Measurements from ENCODE around the gene PROB1. TPM values are rescaled to one million over a fixed set of nuclear protein-coding genes. Genes with fewer than 3 reads are reported as not detected.

The PROB1 gene
- total and polyA plus RNA-seq, 2 experiments from 2014 or later, result 0.10 to 0.63 TPM

GRCh38 chr5:139417214-139417613, 22.3 kb upstream of the PROB1 start:
- H3K27me3 ChIP-seq, result no peaks in the 10 kb centered on the region
- DNase-seq (ENCODE audit: low spot score), result no peak
- no peak for TF ChIP-seq EZH2phosphoT487 (IDR thresholded peaks at IDR 0.05; ENCODE audit: low read depth, severe bottlenecking, unreplicated experiment)
- TF ChIP-seq EZH2 (IDR thresholded peaks at IDR 0.05; ENCODE audit: borderline replicate concordance), result no peak
- TF ChIP-seq, protein P1, sequence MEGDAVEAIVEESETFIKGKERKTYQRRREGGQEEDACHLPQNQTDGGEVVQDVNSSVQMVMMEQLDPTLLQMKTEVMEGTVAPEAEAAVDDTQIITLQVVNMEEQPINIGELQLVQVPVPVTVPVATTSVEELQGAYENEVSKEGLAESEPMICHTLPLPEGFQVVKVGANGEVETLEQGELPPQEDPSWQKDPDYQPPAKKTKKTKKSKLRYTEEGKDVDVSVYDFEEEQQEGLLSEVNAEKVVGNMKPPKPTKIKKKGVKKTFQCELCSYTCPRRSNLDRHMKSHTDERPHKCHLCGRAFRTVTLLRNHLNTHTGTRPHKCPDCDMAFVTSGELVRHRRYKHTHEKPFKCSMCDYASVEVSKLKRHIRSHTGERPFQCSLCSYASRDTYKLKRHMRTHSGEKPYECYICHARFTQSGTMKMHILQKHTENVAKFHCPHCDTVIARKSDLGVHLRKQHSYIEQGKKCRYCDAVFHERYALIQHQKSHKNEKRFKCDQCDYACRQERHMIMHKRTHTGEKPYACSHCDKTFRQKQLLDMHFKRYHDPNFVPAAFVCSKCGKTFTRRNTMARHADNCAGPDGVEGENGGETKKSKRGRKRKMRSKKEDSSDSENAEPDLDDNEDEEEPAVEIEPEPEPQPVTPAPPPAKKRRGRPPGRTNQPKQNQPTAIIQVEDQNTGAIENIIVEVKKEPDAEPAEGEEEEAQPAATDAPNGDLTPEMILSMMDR (IDR thresholded peaks at IDR 0.05; ENCODE audit: poor library complexity), result no peak
- H3K36me3 ChIP-seq (replicated peaks; ENCODE audit: insufficient read depth, low read depth), result no peaks in the 10 kb centered on the region
- H2AFZ ChIP-seq, result no peak overlapping the region
- H3K9me2 ChIP-seq (replicated peaks; ENCODE audit: insufficient read depth), result no peaks in the 10 kb centered on the region
- peaks cover 21% of the 10 kb centered on the region for H3K4me1 ChIP-seq (ENCODE audit: insufficient read depth)
- WGBS (ENCODE audit: low lambda C conversion rate, missing lambda C conversion rate), result 74% methylated on average over 3 of the region's 4 CpGs
- H3K9me3 ChIP-seq (ENCODE audit: low read depth), result no peaks in the 10 kb centered on the region
- H3K27ac ChIP-seq, result no peak overlapping the region
- H3K79me2 ChIP-seq, result no peaks in the 10 kb centered on the region
- H3K4me2 ChIP-seq, result peak overlapping the region; percentile 2
- no peaks in the 10 kb centered on the region for H4K20me1 ChIP-seq (ENCODE audit: insufficient read depth, poor library complexity, severe bottlenecking)
- no peak overlapping the region for H3K4me3 ChIP-seq

DNA sequence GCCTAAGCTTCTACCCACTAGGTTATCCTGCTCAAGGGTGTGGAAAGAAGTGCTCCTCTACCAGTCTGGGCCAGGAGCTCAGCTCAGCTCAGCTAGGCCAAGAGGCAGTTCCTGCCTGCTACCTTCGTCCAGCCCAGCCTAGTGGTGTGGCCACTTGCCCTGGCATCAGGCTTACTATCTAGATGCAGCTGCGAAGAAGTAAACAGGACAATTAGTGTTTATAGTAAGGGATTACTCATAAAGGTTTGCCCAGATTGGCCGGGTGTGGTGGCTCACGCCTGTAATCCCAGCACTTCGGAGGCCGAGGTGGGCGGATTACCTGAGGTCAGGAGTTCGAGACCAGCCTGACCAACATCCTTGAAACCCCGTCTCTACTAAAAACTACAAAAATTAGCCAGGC, 21.7 kb upstream of the PROB1 start:
- H3K4me2 ChIP-seq, result peak overlapping the region; percentile 2
- TF ChIP-seq, protein P1 (IDR thresholded peaks at IDR 0.05; ENCODE audit: poor library complexity), result no peak
- TF ChIP-seq EZH2phosphoT487 (IDR thresholded peaks at IDR 0.05; ENCODE audit: low read depth, severe bottlenecking, unreplicated experiment) (no peak), EZH2 (IDR thresholded peaks at IDR 0.05; ENCODE audit: borderline replicate concordance) (no peak)
- no peaks in the 10 kb centered on the region for H3K27me3 ChIP-seq
- DNase-seq (ENCODE audit: low spot score), result no peak
- no peaks in the 10 kb centered on the region for H3K9me3 ChIP-seq (ENCODE audit: low read depth)
- WGBS (ENCODE audit: low lambda C conversion rate, missing lambda C conversion rate), result 84% methylated on average over 9 of the region's 9 CpGs
- no peak overlapping the region for H2AFZ ChIP-seq
- no peak overlapping the region for H3K27ac ChIP-seq
- no peaks in the 10 kb centered on the region for H3K9me2 ChIP-seq (replicated peaks; ENCODE audit: insufficient read depth)
- H3K4me3 ChIP-seq, result no peak overlapping the region
- H3K36me3 ChIP-seq (replicated peaks; ENCODE audit: insufficient read depth, low read depth), result no peaks in the 10 kb centered on the region
- H3K79me2 ChIP-seq, result no peaks in the 10 kb centered on the region
- H4K20me1 ChIP-seq (ENCODE audit: insufficient read depth, poor library complexity, severe bottlenecking), result no peaks in the 10 kb centered on the region
- peaks cover 21% of the 10 kb centered on the region for H3K4me1 ChIP-seq (ENCODE audit: insufficient read depth)

GRCh38 chr5:139415869-139416268, 21.0 kb upstream of the PROB1 start:
- H3K36me3 ChIP-seq (replicated peaks; ENCODE audit: insufficient read depth, low read depth), result no peaks in the 10 kb centered on the region
- no peak overlapping the region for H3K4me3 ChIP-seq
- DNase-seq (ENCODE audit: low spot score), result no peak
- no peaks in the 10 kb centered on the region for H3K9me2 ChIP-seq (replicated peaks; ENCODE audit: insufficient read depth)
- H3K79me2 ChIP-seq, result no peaks in the 10 kb centered on the region
- no peak overlapping the region for H3K27ac ChIP-seq
- no peaks in the 10 kb centered on the region for H4K20me1 ChIP-seq (ENCODE audit: insufficient read depth, poor library complexity, severe bottlenecking)
- no peaks in the 10 kb centered on the region for H3K9me3 ChIP-seq (ENCODE audit: low read depth)
- no peaks in the 10 kb centered on the region for H3K27me3 ChIP-seq
- no peak overlapping the region for H3K4me2 ChIP-seq
- no peak overlapping the region for H2AFZ ChIP-seq
- TF ChIP-seq, protein P1 (IDR thresholded peaks at IDR 0.05; ENCODE audit: poor library complexity), result no peak
- TF ChIP-seq EZH2 (IDR thresholded peaks at IDR 0.05; ENCODE audit: borderline replicate concordance) (no peak), EZH2phosphoT487 (IDR thresholded peaks at IDR 0.05; ENCODE audit: low read depth, severe bottlenecking, unreplicated experiment) (no peak)
- H3K4me1 ChIP-seq (ENCODE audit: insufficient read depth), result peaks cover 21% of the 10 kb centered on the region

Measured in hepatocyte (in vitro differentiated cells).